SK-N-SH (cell line): Measurements from ENCODE around the gene MEF2C. TPM values are rescaled to one million over a fixed set of nuclear protein-coding genes. Genes with fewer than 3 reads are reported as not detected.
A peak's percentile ranks its signal among the peaks of the same experiment; 100 is the strongest.

Experiments used
- CTCF ChIA-PET: fragments of 300-600, 350-600 bp; formaldehyde crosslinking; extraction: SDS; loops from one replicate; lab custom pipeline; 2021; lab: Yijun Ruan, JAX
- POLR2A ChIA-PET: fragments of 350-600 bp; sonication (Branson Sonifier 250); formaldehyde crosslinking; extraction: SDS; loops from one replicate; lab custom pipeline; 2020; ENCODE audit warnings: antibody characterized with exemption, inconsistent platforms; lab: Yijun Ruan, JAX
- DNase-seq: peaks from one replicate; pipeline ENCODE4 v3.0.0; 2012
- H2AFZ ChIP-seq: fragments of 200-600 bp; sonication (generic); 2 replicates; pipeline ENCODE4 v1.8.1; 2016; ENCODE audit warnings: antibody characterized with exemption, mild to moderate bottlenecking, low read depth
- H3F3A ChIP-seq: fragments of 200-600 bp; sonication (generic); replicated peaks from 2 replicates; pipeline ENCODE3; 2016; ENCODE audit warnings: antibody characterized with exemption, mild to moderate bottlenecking; ENCODE audit not compliant: insufficient read depth
- H3K27ac ChIP-seq, 2 experiments: fragments of 200-500 bp in 1 of 2; fragments of 200-600 bp in 1 of 2; sonication (Bioruptor generic) in 1 of 2; sonication (generic), shearing (Covaris generic) in 1 of 2; 2 replicates each; pipeline versions ENCODE4 v1.5.1 to v1.6.1; 2014 to 2016; ENCODE audit warnings: low read depth in 2 of 2, inconsistent platforms in 1 of 2, low read length in 1 of 2, mild to moderate bottlenecking in 1 of 2, mixed read lengths in 1 of 2
- H3K27me3 ChIP-seq: fragments of 200-600 bp; sonication (generic), shearing (Covaris generic); 2 replicates; pipeline ENCODE4 v1.6.1; 2016; ENCODE audit warnings: mixed run types; ENCODE audit not compliant: insufficient read depth
- H3K36me3 ChIP-seq, 2 experiments: fragments of 200-500 bp in 1 of 2; fragments of 200-600 bp in 1 of 2; sonication (Bioruptor generic) in 1 of 2; sonication (generic) in 1 of 2; replicated peaks in 1 of 2; 2 replicates each; pipeline versions ENCODE3 to v1.5.1; 2014 to 2016; ENCODE audit warnings: low read length in 1 of 2, mild to moderate bottlenecking in 1 of 2; ENCODE audit not compliant: insufficient read depth in 2 of 2, control insufficient read depth in 1 of 2
- H3K4me1 ChIP-seq, 2 experiments: fragments of 200-500 bp in 1 of 2; fragments of 200-600 bp in 1 of 2; sonication (Bioruptor generic) in 1 of 2; sonication (generic), shearing (Covaris generic) in 1 of 2; 2 replicates each; pipeline versions ENCODE4 v1.5.1 to v1.6.1; 2014 to 2016; ENCODE audit warnings: low read depth in 1 of 2, low read length in 1 of 2, mixed run types in 1 of 2; ENCODE audit not compliant: insufficient read depth in 2 of 2, control insufficient read depth in 1 of 2
- H3K4me2 ChIP-seq: fragments of 200-600 bp; sonication (generic), shearing (Covaris generic); 2 replicates; pipeline ENCODE4 v1.6.1; 2017; ENCODE audit warnings: mixed run types
- H3K4me3 ChIP-seq, 2 experiments: fragments of 200-500 bp in 1 of 2; fragments of 200-600 bp in 1 of 2; sonication (Bioruptor generic) in 1 of 2; sonication (generic), shearing (Covaris generic) in 1 of 2; 2 replicates each; pipeline versions ENCODE4 v1.5.1 to v1.8.1; 2014 to 2016; ENCODE audit warnings: low read depth in 2 of 2, inconsistent platforms in 1 of 2, low read length in 1 of 2, mild to moderate bottlenecking in 1 of 2, mixed read lengths in 1 of 2, moderate library complexity in 1 of 2
- H3K79me2 ChIP-seq: fragments of 200-600 bp; sonication (generic); 2 replicates; pipeline ENCODE4 v1.8.1; 2017; ENCODE audit warnings: mild to moderate bottlenecking; ENCODE audit not compliant: insufficient read depth
- H3K9ac ChIP-seq: fragments of 200-600 bp; sonication (generic); 2 replicates; pipeline ENCODE4 v1.6.1; 2017; ENCODE audit warnings: mixed run types
- H3K9me2 ChIP-seq: fragments of 200-600 bp; sonication (generic); 2 replicates; pipeline ENCODE4 v1.6.1; 2017; ENCODE audit warnings: mixed run types
- H3K9me3 ChIP-seq: fragments of 200-600 bp; sonication (generic); 2 replicates; pipeline ENCODE4 v1.6.1; 2017; ENCODE audit warnings: mixed run types, mild to moderate bottlenecking, moderate library complexity
- H4K20me1 ChIP-seq: fragments of 200-600 bp; sonication (generic); 2 replicates; pipeline ENCODE4 v1.6.1; 2017; ENCODE audit warnings: mild to moderate bottlenecking, mixed run types; ENCODE audit not compliant: insufficient read depth
- CTCF ChIP-seq: fragments of 200-600 bp; sonication (generic); IDR thresholded peaks from 2 replicates; pipeline ENCODE4 v1.6.1; 2017; ENCODE audit warnings: antibody characterized with exemption, mild to moderate bottlenecking, moderate library complexity
- EZH2phosphoT487 ChIP-seq: fragments of 200-600 bp; sonication (generic); IDR thresholded peaks from 2 replicates; pipeline ENCODE4 v1.6.1; 2017; ENCODE audit warnings: low read depth, mixed run types, mild to moderate bottlenecking, antibody characterized with exemption, moderate library complexity, borderline replicate concordance
- FOXJ3 ChIP-seq: sonication (generic); formaldehyde crosslinking; IDR thresholded peaks from 2 replicates; pipeline ENCODE4 v1.5.1; 2020; ENCODE audit warnings: mild to moderate bottlenecking, missing genetic modification reagents
- GABPA ChIP-seq: IDR thresholded peaks from 2 replicates; pipeline ENCODE4 v1.4.0; 2012; ENCODE audit warnings: low read depth, mild to moderate bottlenecking
- GATA2 ChIP-seq: sonication (generic); formaldehyde crosslinking; IDR thresholded peaks from 2 replicates; pipeline ENCODE4 v1.5.0; 2020; ENCODE audit warnings: mild to moderate bottlenecking, missing genetic modification reagents
- MEF2A ChIP-seq: IDR thresholded peaks from 2 replicates; pipeline ENCODE4 v1.4.0; 2012; ENCODE audit warnings: low read depth, borderline replicate concordance
- NFIC ChIP-seq: IDR thresholded peaks from 2 replicates; pipeline ENCODE4 v1.4.0; 2012; ENCODE audit warnings: borderline replicate concordance
- RAD21 ChIP-seq: IDR thresholded peaks from 2 replicates; pipeline ENCODE4 v1.6.1; 2012; ENCODE audit warnings: mild to moderate bottlenecking, low read length
- RXRA ChIP-seq: IDR thresholded peaks from 2 replicates; pipeline ENCODE4 v1.4.0; 2012; ENCODE audit warnings: low read depth, mild to moderate bottlenecking, borderline replicate concordance
- SIN3A ChIP-seq: IDR thresholded peaks from 2 replicates; pipeline ENCODE4 v1.6.1; 2012; ENCODE audit warnings: low read depth, mild to moderate bottlenecking, low read length, moderate library complexity, borderline replicate concordance
- SMC3 ChIP-seq: IDR thresholded peaks from 2 replicates; pipeline ENCODE4 v1.6.1; 2012; ENCODE audit warnings: low read depth, low read length, improper control_type of control experiment
- TAF1 ChIP-seq: IDR thresholded peaks from 2 replicates; pipeline ENCODE4 v1.6.1; 2012; ENCODE audit warnings: low read depth, mild to moderate bottlenecking, low read length, moderate library complexity, borderline replicate concordance
- TCF12 ChIP-seq: IDR thresholded peaks from 2 replicates; pipeline ENCODE4 v1.4.0; 2012
- TEAD4 ChIP-seq: IDR thresholded peaks from 2 replicates; pipeline ENCODE4 v1.4.0; 2012; ENCODE audit warnings: mild to moderate bottlenecking, borderline replicate concordance; ENCODE audit not compliant: insufficient read depth
- WGBS: methylation state at CpG from one replicate; pipeline ENCODE4 v1.1.6; 2017; ENCODE audit warnings: low lambda C conversion rate; 5-methylcytosine and 5-hydroxymethylcytosine counted together
- polyA plus RNA-seq, 3 experiments: library from polyadenylated mRNA; depleted of rRNA; stranded (reverse); fragments of >200 nt; gene quantifications; 2 replicates each; pipeline ENCODE4 v1.2.3, GENCODE V29; 2012
- TF ChIP-seq, protein P1 (sequence below): IDR thresholded peaks from 2 replicates; pipeline ENCODE4 v1.4.0; 2012; ENCODE audit warnings: low read depth

The MEF2C gene
- polyA plus RNA-seq, 1 of the 3 experiments (the other 2 are of a cell fraction), result 1.2 TPM

DNA sequence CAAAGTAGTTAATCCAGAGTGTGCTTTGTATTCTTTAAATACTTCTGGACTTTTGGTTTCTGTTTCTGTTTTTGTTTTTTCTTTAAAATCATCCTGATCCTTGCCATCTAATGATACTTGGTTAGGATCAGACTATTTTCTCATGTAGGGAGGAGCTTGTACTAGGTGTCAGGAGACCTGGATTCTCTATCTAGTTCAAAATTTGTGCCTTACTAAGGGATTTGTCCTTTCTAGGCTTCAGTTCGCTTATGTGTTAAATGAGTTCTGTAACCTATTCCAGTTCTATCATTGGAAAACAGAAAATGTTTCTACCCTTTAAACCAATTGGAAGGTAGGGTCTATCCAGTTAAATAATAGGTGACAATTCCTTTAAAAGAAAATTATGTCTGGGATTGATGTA, 3.3 kb upstream of the MEF2C start:
- H3K4me3 ChIP-seq, result no peak overlapping the region
- no peaks in the 10 kb centered on the region for H3K27me3 ChIP-seq
- H3K36me3 ChIP-seq, result no peaks in the 10 kb centered on the region
- H3K27ac ChIP-seq, result no peak overlapping the region
- no peaks in the 10 kb centered on the region for H4K20me1 ChIP-seq
- H3K9me3 ChIP-seq, result no peaks in the 10 kb centered on the region
- DNase-seq, result no peak
- no peak overlapping the region for H3K9ac ChIP-seq
- H3F3A ChIP-seq, result peaks cover 10% of the 10 kb centered on the region
- 81% methylated on average over 1 of the region's 1 CpG for WGBS
- H3K9me2 ChIP-seq, result no peaks in the 10 kb centered on the region
- no peak overlapping the region; the same call in 1 of the 2 replicates for H2AFZ ChIP-seq
- no peak overlapping the region for H3K4me2 ChIP-seq
- TF ChIP-seq CTCF, result no peak
- TF ChIP-seq, all 33 proteins: peak for 0
- POLR2A ChIA-PET, result no interaction called here
- peaks cover 0 to 2% of the 10 kb centered on the region in 2 experiments; a peak in 2 of 4 replicates for H3K4me1 ChIP-seq
- no peaks in the 10 kb centered on the region for H3K79me2 ChIP-seq
- CTCF ChIA-PET, result no interaction called here

DNA sequence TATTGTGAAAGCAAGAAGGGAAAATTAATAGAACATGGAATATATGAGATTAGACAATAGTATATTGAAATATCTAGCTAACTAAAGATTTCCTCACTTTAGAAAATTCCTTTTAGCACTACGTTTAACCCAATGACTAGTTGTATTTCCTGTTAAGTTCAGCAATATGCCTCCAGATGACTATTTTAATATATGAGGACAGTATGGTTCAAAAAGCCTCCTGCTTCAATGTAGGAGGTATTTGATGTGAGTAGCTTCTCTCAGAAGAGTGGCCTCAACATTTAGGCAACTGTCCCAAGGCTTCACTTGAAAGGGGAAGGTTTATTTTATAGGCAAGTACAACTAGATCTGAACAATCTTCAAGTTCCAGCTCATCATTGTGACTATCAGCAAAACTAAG, 2.0 kb upstream of the MEF2C start:
- Histone ChIP-seq H2AFZ (peak overlapping the region; percentile 48; the same call in 1 of the 2 replicates), H3K9ac (no peak overlapping the region), H3K79me2 (no peaks in the 10 kb centered on the region), H4K20me1 (no peaks in the 10 kb centered on the region), H3K9me2 (no peaks in the 10 kb centered on the region), H3K27me3 (no peaks in the 10 kb centered on the region), H3K9me3 (no peaks in the 10 kb centered on the region), H3K27ac (peak overlapping the region in 1 of 2 experiments; percentile 73; a peak in 1 of 4 replicates), H3K36me3 (no peaks in the 10 kb centered on the region), H3K4me1 (peaks cover 0 to 2% of the 10 kb centered on the region in 2 experiments; a peak in 2 of 4 replicates), H3K4me3 (peak overlapping the region in 1 of 2 experiments; percentile 93; a peak in 1 of 4 replicates), H3K4me2 (0 out of 2 replicates have a peak overlapping the region, but pooled peaks have one; percentile 69), H3F3A (peaks cover 10% of the 10 kb centered on the region)
- TF ChIP-seq EZH2phosphoT487 (no peak), MEF2A (no peak), TCF12 (no peak), TAF1 (no peak), RAD21 (no peak), CTCF (no peak), GABPA (no peak), FOXJ3 (CRISPR knock-in tag) (no peak), NFIC (no peak), SMC3 (no peak), SIN3A (no peak), RXRA (no peak), TEAD4 (no peak), GATA2 (no peak)
- TF ChIP-seq, protein P1, sequence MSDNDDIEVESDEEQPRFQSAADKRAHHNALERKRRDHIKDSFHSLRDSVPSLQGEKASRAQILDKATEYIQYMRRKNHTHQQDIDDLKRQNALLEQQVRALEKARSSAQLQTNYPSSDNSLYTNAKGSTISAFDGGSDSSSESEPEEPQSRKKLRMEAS, result no peak
- DNase-seq, result no peak
- ChIA-PET CTCF (interaction anchor here (1.1 kb wide), 2 partner anchors 48 to 166 kb away, joined by 3 read pairs; no protein-coding TSS in a partner anchor), POLR2A (no interaction called here)
- 75% methylated on average over 1 of the region's 1 CpG for WGBS
